ENCODE measurements around the gene LAMB2.

Gene LAMB2

DNA sequence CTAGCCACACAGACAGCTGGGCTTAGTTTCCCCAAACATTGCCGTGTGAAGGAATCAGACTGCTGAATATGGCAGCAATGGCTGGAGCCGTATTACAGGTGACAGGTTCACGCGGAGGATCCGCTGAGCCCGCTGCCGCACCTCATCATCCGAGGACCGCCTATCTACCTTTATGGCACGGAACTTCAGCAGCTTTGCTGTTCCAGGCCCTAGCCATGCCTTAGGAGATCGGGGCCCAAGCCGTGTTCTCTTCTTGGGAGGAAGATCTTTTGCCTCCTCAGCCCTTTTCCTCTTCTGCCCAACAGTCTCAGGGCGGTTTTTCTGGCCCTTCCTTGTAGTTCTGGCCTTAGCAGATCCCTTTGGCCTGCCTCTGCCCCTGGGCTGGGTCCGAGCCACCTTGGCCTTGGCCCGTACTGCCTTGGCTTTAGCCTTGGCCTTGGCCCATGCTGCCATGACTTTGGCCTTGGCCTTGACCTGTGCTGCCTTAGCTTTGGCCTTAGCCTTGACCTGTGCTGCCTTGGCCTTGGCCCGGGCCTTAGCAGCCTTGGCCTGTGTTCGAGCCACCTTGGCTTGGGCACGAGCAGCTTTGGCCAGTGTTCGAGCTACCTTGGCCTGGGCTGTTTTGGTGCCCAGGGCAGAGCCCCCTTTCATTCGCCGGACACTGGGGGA lies 30.0 kb upstream of the LAMB2 start:
- H3K9me3 ChIP-seq (ENCODE audit: insufficient read depth, low read depth, low read length): no peaks in the 10 kb centered on the region
- H3F3A ChIP-seq (ENCODE audit: low read depth): no peaks in the 10 kb centered on the region
- H3K4me3 ChIP-seq (ENCODE audit: low read length, poor library complexity, severe bottlenecking): no peak overlapping the region
- peaks cover 17% of the 10 kb centered on the region for H3K4me1 ChIP-seq (ENCODE audit: insufficient read depth, low read length, poor library complexity, severe bottlenecking)
- H3K79me2 ChIP-seq (ENCODE audit: insufficient read depth, low read length): peaks cover 22% of the 10 kb centered on the region
- H3K9ac ChIP-seq (ENCODE audit: low read depth, low read length, poor library complexity, severe bottlenecking): no peak overlapping the region
- no peak overlapping the region for H3K4me2 ChIP-seq (ENCODE audit: low read depth, low read length, poor library complexity, severe bottlenecking)
- no peaks in the 10 kb centered on the region for H3K9me2 ChIP-seq (replicated peaks; ENCODE audit: low read depth, low read length)
- H3K36me3 ChIP-seq (ENCODE audit: insufficient read depth, low read length): peaks cover 6% of the 10 kb centered on the region; the same call in 1 of the 2 replicates
- H3K27me3 ChIP-seq (ENCODE audit: insufficient read depth, low read length, poor library complexity, severe bottlenecking): peaks cover 14% of the 10 kb centered on the region
- no peak overlapping the region for H2AFZ ChIP-seq (ENCODE audit: low read length)
- no peaks in the 10 kb centered on the region for H4K20me1 ChIP-seq (ENCODE audit: insufficient read depth, low read length, poor library complexity, severe bottlenecking)
- TF ChIP-seq, protein P1, sequence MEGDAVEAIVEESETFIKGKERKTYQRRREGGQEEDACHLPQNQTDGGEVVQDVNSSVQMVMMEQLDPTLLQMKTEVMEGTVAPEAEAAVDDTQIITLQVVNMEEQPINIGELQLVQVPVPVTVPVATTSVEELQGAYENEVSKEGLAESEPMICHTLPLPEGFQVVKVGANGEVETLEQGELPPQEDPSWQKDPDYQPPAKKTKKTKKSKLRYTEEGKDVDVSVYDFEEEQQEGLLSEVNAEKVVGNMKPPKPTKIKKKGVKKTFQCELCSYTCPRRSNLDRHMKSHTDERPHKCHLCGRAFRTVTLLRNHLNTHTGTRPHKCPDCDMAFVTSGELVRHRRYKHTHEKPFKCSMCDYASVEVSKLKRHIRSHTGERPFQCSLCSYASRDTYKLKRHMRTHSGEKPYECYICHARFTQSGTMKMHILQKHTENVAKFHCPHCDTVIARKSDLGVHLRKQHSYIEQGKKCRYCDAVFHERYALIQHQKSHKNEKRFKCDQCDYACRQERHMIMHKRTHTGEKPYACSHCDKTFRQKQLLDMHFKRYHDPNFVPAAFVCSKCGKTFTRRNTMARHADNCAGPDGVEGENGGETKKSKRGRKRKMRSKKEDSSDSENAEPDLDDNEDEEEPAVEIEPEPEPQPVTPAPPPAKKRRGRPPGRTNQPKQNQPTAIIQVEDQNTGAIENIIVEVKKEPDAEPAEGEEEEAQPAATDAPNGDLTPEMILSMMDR (conservative IDR thresholded peaks at IDR 0.05; ENCODE audit: low read length): no peak
- TF ChIP-seq EZH2phosphoT487 (IDR thresholded peaks at IDR 0.05; ENCODE audit: borderline replicate concordance): no peak

DNA sequence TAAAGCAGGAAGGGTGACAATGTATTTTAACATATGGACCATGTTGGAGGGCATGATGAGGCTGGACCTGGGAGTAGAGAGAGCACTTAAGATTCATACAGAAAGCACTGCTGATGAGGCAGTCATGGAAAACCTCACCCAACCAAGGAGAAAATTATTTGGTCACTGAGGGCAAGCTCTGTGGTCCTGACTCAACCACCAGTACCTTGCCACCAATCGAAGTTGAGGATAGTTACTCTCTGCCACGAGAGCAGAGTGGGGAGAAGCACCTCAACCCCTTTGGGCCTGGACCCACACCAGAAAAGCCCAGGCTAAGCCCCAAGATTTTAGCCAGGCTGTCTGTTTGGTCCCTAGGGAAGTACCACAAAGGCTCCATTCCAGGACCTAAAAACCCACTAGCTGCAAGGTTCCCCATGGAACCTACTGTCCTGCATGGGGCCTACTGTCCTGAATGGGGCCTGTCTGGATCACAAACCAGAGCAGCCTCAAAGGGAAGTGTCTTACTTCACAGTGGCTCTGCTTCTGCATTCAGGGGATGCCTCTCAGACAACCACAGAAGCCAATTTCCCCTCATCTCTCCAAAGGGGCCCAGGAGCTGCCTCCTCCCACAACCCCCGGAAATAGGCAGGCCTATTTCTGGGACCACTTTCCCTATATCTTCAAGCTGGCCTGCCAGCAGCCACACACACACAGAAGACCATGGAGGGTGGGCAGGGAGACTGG lies 29.1 kb upstream of the LAMB2 start:
- H3K9ac ChIP-seq (ENCODE audit: low read depth, low read length, poor library complexity, severe bottlenecking): no peak overlapping the region
- TF ChIP-seq EZH2phosphoT487 (IDR thresholded peaks at IDR 0.05; ENCODE audit: borderline replicate concordance): no peak
- TF ChIP-seq, protein P1 (conservative IDR thresholded peaks at IDR 0.05; ENCODE audit: low read length): no peak
- H3K4me2 ChIP-seq (ENCODE audit: low read depth, low read length, poor library complexity, severe bottlenecking): no peak overlapping the region
- H3K4me1 ChIP-seq (ENCODE audit: insufficient read depth, low read length, poor library complexity, severe bottlenecking): peaks cover 17% of the 10 kb centered on the region
- H3K9me3 ChIP-seq (ENCODE audit: insufficient read depth, low read depth, low read length): no peaks in the 10 kb centered on the region
- H3K36me3 ChIP-seq (ENCODE audit: insufficient read depth, low read length): peaks cover 6% of the 10 kb centered on the region; the same call in 1 of the 2 replicates
- no peak overlapping the region for H3K4me3 ChIP-seq (ENCODE audit: low read length, poor library complexity, severe bottlenecking)
- H3K79me2 ChIP-seq (ENCODE audit: insufficient read depth, low read length): peaks cover 22% of the 10 kb centered on the region
- no peaks in the 10 kb centered on the region for H4K20me1 ChIP-seq (ENCODE audit: insufficient read depth, low read length, poor library complexity, severe bottlenecking)
- H2AFZ ChIP-seq (ENCODE audit: low read length): no peak overlapping the region
- H3K27me3 ChIP-seq (ENCODE audit: insufficient read depth, low read length, poor library complexity, severe bottlenecking): peaks cover 5% of the 10 kb centered on the region
- no peaks in the 10 kb centered on the region for H3F3A ChIP-seq (ENCODE audit: low read depth)
- H3K9me2 ChIP-seq (replicated peaks; ENCODE audit: low read depth, low read length): no peaks in the 10 kb centered on the region

DNA sequence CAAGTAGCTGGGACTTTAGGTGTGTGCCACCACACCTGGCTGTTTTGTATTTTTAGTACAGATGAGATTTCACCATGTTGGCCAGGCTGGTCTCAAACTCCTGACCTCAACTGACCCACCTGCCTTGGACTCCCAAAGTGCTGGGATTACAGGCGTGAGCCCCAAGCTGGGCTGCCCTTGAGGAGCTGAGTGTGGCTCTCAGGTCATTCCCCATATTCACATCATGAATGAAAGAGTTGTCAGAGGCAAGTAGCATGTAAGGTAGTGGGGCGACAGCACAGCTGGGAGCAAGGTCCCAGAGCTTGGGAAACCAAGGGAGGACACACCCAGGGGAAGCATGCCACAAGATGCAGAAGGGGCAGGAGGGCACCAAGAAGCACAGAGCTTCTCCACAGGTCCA lies 28.3 kb upstream of the LAMB2 start:
- Histone ChIP-seq H4K20me1 (ENCODE audit: insufficient read depth, low read length, poor library complexity, severe bottlenecking) (no peaks in the 10 kb centered on the region), H3K36me3 (ENCODE audit: insufficient read depth, low read length) (peaks cover 6% of the 10 kb centered on the region; the same call in 1 of the 2 replicates), H3K9me3 (ENCODE audit: insufficient read depth, low read depth, low read length) (no peaks in the 10 kb centered on the region), H3K79me2 (ENCODE audit: insufficient read depth, low read length) (peaks cover 16% of the 10 kb centered on the region), H3K27me3 (ENCODE audit: insufficient read depth, low read length, poor library complexity, severe bottlenecking) (no peaks in the 10 kb centered on the region), H3K9ac (ENCODE audit: low read depth, low read length, poor library complexity, severe bottlenecking) (no peak overlapping the region), H3K4me3 (ENCODE audit: low read length, poor library complexity, severe bottlenecking) (no peak overlapping the region), H2AFZ (ENCODE audit: low read length) (no peak overlapping the region), H3K4me2 (ENCODE audit: low read depth, low read length, poor library complexity, severe bottlenecking) (no peak overlapping the region), H3K4me1 (ENCODE audit: insufficient read depth, low read length, poor library complexity, severe bottlenecking) (peaks cover 12% of the 10 kb centered on the region), H3F3A (ENCODE audit: low read depth) (no peaks in the 10 kb centered on the region), H3K9me2 (replicated peaks; ENCODE audit: low read depth, low read length) (no peaks in the 10 kb centered on the region)
- TF ChIP-seq, protein P1 (conservative IDR thresholded peaks at IDR 0.05; ENCODE audit: low read length): no peak
- TF ChIP-seq EZH2phosphoT487 (IDR thresholded peaks at IDR 0.05; ENCODE audit: borderline replicate concordance): no peak
